ENCODE data around the gene MEGF8.

DNA sequence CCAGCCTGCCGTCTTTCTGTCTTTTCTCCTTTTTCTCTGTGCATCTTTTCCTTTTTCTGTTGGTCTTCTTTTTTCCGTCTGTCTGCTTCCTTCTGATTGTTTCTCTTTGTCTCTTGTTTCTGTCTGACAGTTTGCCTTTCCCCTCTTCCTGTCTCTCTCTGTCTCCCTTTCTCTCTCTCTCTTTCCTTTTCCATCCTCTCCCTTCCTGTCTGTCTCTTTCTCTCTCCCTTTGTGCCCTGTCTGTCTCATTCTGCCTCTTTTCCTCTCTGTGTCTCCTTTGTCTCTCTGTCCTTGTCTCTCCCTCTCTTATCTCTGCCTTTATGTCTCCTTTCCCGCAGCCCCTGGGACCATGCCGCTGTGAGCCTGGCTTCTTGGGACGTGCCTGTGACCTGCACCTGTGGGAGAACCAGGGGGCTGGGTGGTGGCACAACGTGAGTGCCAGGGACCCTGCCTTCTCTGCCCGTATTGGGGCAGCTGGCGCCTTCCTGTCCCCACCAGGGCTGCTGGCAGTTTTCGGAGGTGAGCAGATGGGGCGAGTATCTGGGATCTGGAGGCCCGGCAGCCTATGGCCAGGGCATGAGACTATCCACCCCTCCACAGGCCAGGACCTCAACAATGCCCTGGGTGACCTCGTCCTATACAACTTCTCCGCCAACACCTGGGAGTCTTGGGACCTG lies 9.4 kb downstream of the MEGF8 start:
- TF ChIP-seq CBX5 (IDR thresholded peaks at IDR 0.05; ENCODE audit: low read depth) (no peak), ZNF274 (IDR thresholded peaks at IDR 0.05; ENCODE audit: insufficient read depth, insufficient read length) (no peak), MYC (IDR thresholded peaks at IDR 0.05; ENCODE audit: insufficient read depth, insufficient read length, insufficient replicate concordance, low read length, severe bottlenecking) (no peak), NFYA (IDR thresholded peaks at IDR 0.05; ENCODE audit: borderline replicate concordance, low read depth, low read length) (no peak), RCOR1 (conservative IDR thresholded peaks at IDR 0.05; ENCODE audit: low read depth, low read length) (no peak), IRF5 (IDR thresholded peaks at IDR 0.05; ENCODE audit: borderline replicate concordance) (no peak), CTCF (IDR thresholded peaks at IDR 0.05 in 2 of 3, conservative IDR thresholded peaks at IDR 0.05 in 1 of 3; ENCODE audit: control insufficient read depth in 2 of 3, extremely low read depth in 1 of 3, insufficient read depth in 1 of 3, low read depth in 3 of 3, low read length in 3 of 3) (no peak), EZH2 (IDR thresholded peaks at IDR 0.05; ENCODE audit: borderline replicate concordance, control insufficient read depth, low read depth, low read length) (no peak)
- TF ChIP-seq, protein P1, sequence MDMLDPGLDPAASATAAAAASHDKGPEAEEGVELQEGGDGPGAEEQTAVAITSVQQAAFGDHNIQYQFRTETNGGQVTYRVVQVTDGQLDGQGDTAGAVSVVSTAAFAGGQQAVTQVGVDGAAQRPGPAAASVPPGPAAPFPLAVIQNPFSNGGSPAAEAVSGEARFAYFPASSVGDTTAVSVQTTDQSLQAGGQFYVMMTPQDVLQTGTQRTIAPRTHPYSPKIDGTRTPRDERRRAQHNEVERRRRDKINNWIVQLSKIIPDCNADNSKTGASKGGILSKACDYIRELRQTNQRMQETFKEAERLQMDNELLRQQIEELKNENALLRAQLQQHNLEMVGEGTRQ (IDR thresholded peaks at IDR 0.05; ENCODE audit: borderline replicate concordance, low read depth, low read length) = no peak

Data from GM12878 (cell line).